ENCODE results near the gene P3H2. TPM values are rescaled to one million over a fixed set of nuclear protein-coding genes. Genes with fewer than 3 reads are reported as not detected.

P3H2 gene
- total RNA-seq: 1 to 10 TPM; 5.1 to 5.4 TPM

- Histone ChIP-seq H3K9me3 (no peaks in the 10 kb centered on the region), H3K4me1 (peaks cover 0 to 12% of the 10 kb centered on the region in 2 donors), H3K27me3 (no peaks in the 10 kb centered on the region), H3K27ac (peak within 1 kb of the TSS; percentile 59 to 77), H3K4me3 (peak within 1 kb of the TSS; percentile 54 to 77), H3K36me3 (no peaks in the 10 kb centered on the region)
- peak; percentile 70 for DNase-seq (ENCODE audit: low spot score)
- peak in 1 of 2 donors; percentile 61 for TF ChIP-seq CTCF (IDR thresholded peaks at IDR 0.05)
These were observed at the start of gene P3H2 for GRCh38 chr3:190120269-190121060. Gene P3H2, minus strand, starts transcription at chr3:190120897. Its CDS starts 166 bp downstream, at chr3:190120731.

- no peaks in the 10 kb centered on the region for H3K9me3 ChIP-seq
- H3K4me1 ChIP-seq: no peaks in the 10 kb centered on the region
- H3K27me3 ChIP-seq: no peaks in the 10 kb centered on the region
- H3K4me3 ChIP-seq: no peak overlapping the region
- H3K27ac ChIP-seq: no peak overlapping the region
- no peak for DNase-seq (ENCODE audit: low spot score)
- TF ChIP-seq CTCF (IDR thresholded peaks at IDR 0.05): no peak
- H3K36me3 ChIP-seq: no peaks in the 10 kb centered on the region
These were observed 49.2 kb upstream of the P3H2 start for GRCh38 chr3:190169877-190170276.

- H3K27me3 ChIP-seq: no peaks in the 10 kb centered on the region
- DNase-seq (ENCODE audit: low spot score): no peak
- no peaks in the 10 kb centered on the region for H3K9me3 ChIP-seq
- H3K27ac ChIP-seq: no peak overlapping the region
- no peaks in the 10 kb centered on the region for H3K4me1 ChIP-seq
- H3K36me3 ChIP-seq: no peaks in the 10 kb centered on the region
- no peak for TF ChIP-seq CTCF (IDR thresholded peaks at IDR 0.05)
- no peak overlapping the region for H3K4me3 ChIP-seq
These were observed 48.5 kb upstream of the P3H2 start for GRCh38 chr3:190169243-190169642.

- Histone ChIP-seq H3K9me3 (no peaks in the 10 kb centered on the region), H3K27me3 (no peaks in the 10 kb centered on the region), H3K27ac (no peak overlapping the region), H3K36me3 (no peaks in the 10 kb centered on the region), H3K4me3 (no peak overlapping the region), H3K4me1 (no peaks in the 10 kb centered on the region)
- TF ChIP-seq CTCF (IDR thresholded peaks at IDR 0.05): no peak
- no peak for DNase-seq (ENCODE audit: low spot score)
These were observed 47.4 kb upstream of the P3H2 start for GRCh38 chr3:190167936-190168680.

- Histone ChIP-seq H3K9me3 (no peaks in the 10 kb centered on the region), H3K4me3 (no peak overlapping the region), H3K36me3 (no peaks in the 10 kb centered on the region), H3K4me1 (no peaks in the 10 kb centered on the region), H3K27ac (no peak overlapping the region), H3K27me3 (no peaks in the 10 kb centered on the region)
- no peak for TF ChIP-seq CTCF (IDR thresholded peaks at IDR 0.05)
- DNase-seq (ENCODE audit: low spot score): no peak
These were observed 46.3 kb upstream of the P3H2 start for GRCh38 chr3:190166948-190167347.

All from right atrium auricular region (tissue), 2 donors.